GM18858 (cell line): ENCODE measurements around the gene ANGPTL3.
A peak's percentile ranks its signal among the peaks of the same experiment; 100 is the strongest.
"Not testable (repeated sequence)": the region's sequence is repeated elsewhere in the genome, so short reads cannot be mapped to it uniquely, and the experiment has no call there.

ENCODE experiments used
- ATAC-seq: cut with Tn5 transposase; IDR thresholded peaks from one replicate; pipeline ENCODE4 v1.9.1; 2021; ENCODE audit not compliant: unreplicated experiment

Gene ANGPTL3

DNA sequence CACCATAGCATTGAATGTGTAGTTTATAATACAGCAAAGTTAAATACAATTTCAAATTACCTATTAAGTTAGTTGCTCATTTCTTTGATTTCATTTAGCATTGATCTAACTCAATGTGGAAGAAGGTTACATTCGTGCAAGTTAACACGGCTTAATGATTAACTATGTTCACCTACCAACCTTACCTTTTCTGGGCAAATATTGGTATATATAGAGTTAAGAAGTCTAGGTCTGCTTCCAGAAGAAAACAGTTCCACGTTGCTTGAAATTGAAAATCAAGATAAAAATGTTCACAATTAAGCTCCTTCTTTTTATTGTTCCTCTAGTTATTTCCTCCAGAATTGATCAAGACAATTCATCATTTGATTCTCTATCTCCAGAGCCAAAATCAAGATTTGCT lies at the start of gene ANGPTL3:
Gene ANGPTL3 (plus strand): TSS at position 240 of the 400 bp plus-strand sequence. CDS start 47 bp downstream, at position 287.
- no peak for ATAC-seq

- ATAC-seq = no peak
Observed at GRCh38 chr1:62561306-62561705, 36.0 kb upstream of the ANGPTL3 start.

DNA sequence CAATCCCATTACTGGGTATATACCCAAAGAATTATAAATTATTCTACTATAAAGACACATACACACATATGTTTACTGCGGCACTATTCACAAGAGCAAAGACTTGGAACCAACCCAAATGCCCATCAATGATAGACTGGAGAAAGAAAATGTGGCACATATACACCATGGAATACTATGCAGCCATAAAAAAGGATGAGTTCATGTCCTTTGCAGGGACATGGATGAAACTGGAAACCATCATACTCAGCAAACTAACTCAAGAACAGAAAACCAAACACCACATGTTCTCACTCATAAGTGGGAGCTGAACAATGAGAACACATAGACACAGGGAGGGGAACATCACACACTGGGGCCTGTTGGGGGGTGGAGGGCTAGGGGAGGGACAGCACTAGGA lies 30.1 kb upstream of the ANGPTL3 start:
- ATAC-seq = not testable (repeated sequence)

GRCh38 chr1:62567926-62568325 lies 29.4 kb upstream of the ANGPTL3 start:
- not testable (repeated sequence) for ATAC-seq

DNA sequence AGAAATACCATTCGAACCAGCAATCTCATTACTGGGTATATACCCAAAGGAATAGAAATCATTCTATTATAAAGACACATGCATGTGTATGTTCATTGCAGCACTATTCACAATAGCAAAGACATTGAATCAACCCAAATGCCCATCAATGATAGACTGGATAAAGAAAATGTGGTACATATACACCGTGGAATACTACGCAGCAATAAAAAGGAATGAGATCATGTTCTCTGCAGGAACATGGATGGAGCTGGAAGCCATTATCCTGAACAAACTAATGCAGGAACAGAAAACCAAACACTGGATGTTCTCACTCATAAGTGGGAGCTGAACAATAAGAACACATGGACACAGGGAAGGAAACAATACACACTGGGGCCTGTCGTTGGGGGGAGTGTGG lies 25.8 kb upstream of the ANGPTL3 start:
- ATAC-seq = not testable (repeated sequence)

- no peak for ATAC-seq
Observed at GRCh38 chr1:62572476-62572875, 24.8 kb upstream of the ANGPTL3 start.

- no peak for ATAC-seq
Observed at GRCh38 chr1:62573675-62574074, 23.6 kb upstream of the ANGPTL3 start.

DNA sequence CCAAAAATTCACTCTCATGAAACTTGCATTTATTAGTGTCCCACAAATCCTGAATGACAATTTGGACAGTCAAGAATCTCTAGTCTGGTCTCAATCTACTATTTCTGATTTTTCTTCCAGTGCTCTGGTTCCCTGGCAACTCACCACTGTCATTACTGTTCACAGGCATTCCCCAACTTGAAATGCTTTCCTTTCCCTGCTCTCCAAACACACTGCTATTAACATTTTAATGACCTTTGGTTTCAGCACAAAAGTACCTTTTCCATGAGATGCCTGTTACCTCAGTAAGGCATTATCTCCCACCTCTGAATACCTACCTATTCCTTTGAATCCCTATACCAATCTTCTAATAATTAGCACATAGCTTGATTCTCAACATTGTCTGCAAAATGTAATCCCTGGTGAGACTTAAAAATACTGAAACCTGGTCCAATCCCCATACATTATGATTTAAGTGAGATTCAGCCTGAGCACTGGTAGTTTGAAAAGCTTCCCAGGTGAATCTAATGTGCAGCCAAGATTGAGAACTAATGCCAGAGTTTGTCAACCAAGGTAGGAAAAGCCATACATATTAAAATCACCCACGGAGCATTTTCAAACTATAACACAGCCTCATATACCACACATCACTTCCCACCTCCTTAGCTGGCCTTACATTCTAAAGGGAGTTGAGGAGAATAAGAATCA lies 11.7 kb upstream of the ANGPTL3 start:
- no peak for ATAC-seq

GRCh38 chr1:62588000-62588399 lies 9.3 kb upstream of the ANGPTL3 start:
- ATAC-seq = no peak

GRCh38 chr1:62589321-62589720 lies 8.0 kb upstream of the ANGPTL3 start:
- no peak for ATAC-seq

- no peak for ATAC-seq
Observed at GRCh38 chr1:62590255-62590969, 6.9 kb upstream of the ANGPTL3 start.

GRCh38 chr1:62590970-62591368 lies 6.4 kb upstream of the ANGPTL3 start:
- no peak for ATAC-seq

GRCh38 chr1:62593825-62594394 lies 3.4 kb upstream of the ANGPTL3 start:
- no peak for ATAC-seq

DNA sequence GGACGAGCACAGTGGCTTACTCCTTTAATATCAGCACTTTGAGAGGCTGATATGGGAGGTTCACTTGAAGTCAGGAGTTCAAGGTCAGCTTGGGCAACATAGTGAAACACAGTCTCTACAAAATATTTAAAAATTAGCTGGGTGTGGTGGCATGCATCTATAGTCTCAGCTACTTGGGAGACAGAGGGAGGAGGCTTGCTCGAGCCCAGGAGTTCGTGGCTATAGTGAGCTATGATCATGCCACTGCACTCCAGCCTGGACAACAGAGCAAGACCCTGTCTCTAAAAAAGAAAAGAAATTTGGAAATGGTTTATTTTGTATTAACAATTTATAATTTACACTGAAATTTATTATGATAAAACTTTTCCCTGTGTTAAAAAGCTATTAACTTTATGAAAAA lies 1.7 kb upstream of the ANGPTL3 start:
- no peak for ATAC-seq

DNA sequence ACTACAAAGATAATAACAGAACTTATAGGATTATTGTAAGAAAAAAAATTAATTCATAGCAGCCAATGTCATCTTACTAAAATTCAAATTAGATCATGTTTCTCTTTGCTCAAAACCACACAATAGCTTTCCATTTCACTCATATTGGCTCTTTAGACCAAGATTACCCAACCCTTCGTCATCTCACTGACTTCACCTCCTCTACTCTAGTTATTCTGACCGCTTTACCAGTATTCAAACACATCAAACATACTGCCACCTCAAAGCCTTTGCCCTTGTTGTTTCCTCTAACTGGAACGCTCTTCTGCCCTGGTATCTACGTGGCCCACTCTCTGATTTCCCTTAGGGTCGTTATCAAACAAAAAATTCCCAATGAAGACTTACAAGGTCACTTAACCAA lies 1.7 kb downstream of the ANGPTL3 start:
- no peak for ATAC-seq

DNA sequence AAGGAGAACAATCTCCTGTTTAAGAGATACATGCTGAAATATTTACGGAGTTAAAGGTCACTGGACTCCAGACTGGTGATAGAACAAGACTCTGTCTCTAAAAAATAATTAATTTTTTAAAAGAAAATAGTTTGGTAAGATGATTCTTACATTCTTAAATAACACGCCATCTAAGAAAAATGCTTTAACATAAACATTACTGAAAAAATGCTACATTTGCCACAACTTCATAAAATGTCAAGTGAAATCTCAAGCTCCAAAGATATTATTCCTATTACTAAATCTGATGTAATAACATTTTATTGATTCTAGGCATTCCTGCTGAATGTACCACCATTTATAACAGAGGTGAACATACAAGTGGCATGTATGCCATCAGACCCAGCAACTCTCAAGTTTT lies 4.1 kb downstream of the ANGPTL3 start:
- ATAC-seq = no peak

GRCh38 chr1:62608905-62609304 lies 11.6 kb downstream of the ANGPTL3 start:
- no peak for ATAC-seq

DNA sequence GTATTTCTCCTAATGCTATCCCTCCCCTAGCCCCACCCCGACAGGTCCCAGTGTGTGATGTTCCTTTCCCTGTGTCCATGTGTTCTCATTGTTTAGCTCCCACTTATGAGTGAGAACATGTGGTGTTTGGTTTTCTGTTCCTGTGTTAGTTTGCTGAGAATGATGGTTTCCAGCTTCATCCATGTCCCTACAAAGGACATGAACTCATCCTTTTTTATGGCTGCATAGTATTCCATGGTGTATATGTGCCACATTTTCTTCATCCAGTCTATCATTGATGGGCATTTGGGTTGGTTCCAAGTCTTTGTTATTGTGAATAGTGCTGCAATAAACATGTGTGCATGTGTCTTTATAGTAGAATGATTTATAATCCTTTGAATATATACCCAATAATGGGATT lies 13.3 kb downstream of the ANGPTL3 start:
- not testable (repeated sequence) for ATAC-seq

DNA sequence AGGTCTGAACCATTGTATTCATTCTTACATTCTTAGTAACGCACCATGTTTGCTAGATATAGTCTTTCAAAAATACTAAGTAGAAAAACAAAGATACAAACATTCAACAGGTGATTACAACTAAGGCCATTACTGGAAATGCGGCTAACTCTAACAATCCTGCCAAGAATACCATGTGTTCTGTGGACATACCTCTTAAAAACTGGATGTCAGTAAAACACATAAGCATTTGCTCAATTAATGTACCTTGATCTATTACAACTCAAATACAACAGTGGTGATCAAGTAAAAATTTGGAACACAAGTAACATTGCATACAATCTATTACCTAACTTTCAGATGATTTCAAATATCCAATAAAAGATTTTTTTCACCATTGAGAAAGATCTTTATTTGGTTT lies 15.4 kb downstream of the ANGPTL3 start:
- no peak for ATAC-seq

- ATAC-seq = peak; percentile 88
Observed at GRCh38 chr1:62613325-62613727, 16.0 kb downstream of the ANGPTL3 start.

GRCh38 chr1:62613890-62614289 lies 16.6 kb downstream of the ANGPTL3 start:
- no peak for ATAC-seq

DNA sequence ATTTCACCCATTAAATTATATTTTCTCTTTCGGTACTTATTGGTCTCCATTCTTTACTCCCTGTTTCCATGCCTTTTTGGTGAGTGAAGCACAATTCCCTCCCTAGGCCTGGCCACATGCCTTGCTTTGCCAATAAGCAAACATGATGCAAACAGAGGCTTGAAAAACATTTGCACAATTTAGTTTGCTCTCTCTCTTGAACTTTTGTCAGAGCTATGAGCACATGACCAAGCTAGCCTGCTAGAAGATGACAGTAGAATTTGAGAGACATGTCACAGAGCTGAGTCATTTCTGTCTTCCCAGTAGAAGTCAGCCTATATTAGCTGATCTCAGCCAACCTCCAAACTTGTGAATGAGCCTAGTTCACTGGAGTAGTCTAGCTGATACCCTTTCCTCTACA lies 24.6 kb downstream of the ANGPTL3 start:
- peak; percentile 85 for ATAC-seq
